ENCODE measurements around the gene ZNF680. TPM values are rescaled to one million over a fixed set of nuclear protein-coding genes. Genes with fewer than 3 reads are reported as not detected.

ZNF680 gene
- total RNA-seq, 4 donors from 2014 or later = 6.1 to 16.2 (median 10.1) TPM

DNA sequence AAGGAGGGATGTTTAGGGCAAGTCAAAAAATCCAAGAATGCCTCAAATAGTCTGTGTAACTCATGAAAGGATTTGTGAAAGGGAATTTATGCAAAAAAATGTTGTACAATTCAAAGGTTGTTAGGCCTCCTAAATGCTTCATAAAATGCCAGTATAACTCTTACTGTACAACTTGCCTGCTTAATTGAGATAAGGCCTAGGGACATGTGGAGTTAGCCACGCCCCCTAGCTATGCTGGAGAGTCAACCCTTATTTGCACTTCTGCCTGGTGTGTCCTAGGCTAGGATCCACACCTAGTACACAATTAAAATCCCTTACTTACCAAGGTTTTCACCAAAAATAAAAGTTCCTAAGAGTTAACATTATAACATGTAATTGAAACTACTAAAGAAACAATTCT, 77.2 kb downstream of the ZNF680 start:
- H3K36me3 ChIP-seq = peaks cover 0 to 3% (median 0%) of the 10 kb centered on the region in 4 donors
- H3K4me1 ChIP-seq = no peaks in the 10 kb centered on the region
- H3K27ac ChIP-seq (replicated peaks in 1 of 4) = no peak overlapping the region
- H3K9me3 ChIP-seq = no peaks in the 10 kb centered on the region
- no peak for DNase-seq (ENCODE audit: extremely low spot score)
- 83% methylated on average over 1 of the region's 1 CpG for WGBS
- H3K4me3 ChIP-seq = no peak overlapping the region
- no peaks in the 10 kb centered on the region for H3K27me3 ChIP-seq
- intact Hi-C loops (cut with DNase I) = no loop called here
- TF ChIP-seq, protein P1, sequence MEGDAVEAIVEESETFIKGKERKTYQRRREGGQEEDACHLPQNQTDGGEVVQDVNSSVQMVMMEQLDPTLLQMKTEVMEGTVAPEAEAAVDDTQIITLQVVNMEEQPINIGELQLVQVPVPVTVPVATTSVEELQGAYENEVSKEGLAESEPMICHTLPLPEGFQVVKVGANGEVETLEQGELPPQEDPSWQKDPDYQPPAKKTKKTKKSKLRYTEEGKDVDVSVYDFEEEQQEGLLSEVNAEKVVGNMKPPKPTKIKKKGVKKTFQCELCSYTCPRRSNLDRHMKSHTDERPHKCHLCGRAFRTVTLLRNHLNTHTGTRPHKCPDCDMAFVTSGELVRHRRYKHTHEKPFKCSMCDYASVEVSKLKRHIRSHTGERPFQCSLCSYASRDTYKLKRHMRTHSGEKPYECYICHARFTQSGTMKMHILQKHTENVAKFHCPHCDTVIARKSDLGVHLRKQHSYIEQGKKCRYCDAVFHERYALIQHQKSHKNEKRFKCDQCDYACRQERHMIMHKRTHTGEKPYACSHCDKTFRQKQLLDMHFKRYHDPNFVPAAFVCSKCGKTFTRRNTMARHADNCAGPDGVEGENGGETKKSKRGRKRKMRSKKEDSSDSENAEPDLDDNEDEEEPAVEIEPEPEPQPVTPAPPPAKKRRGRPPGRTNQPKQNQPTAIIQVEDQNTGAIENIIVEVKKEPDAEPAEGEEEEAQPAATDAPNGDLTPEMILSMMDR (IDR thresholded peaks at IDR 0.05) = no peak
- TF ChIP-seq POLR2A (IDR thresholded peaks at IDR 0.05; ENCODE audit: low read depth) (no peak), EP300 (IDR thresholded peaks at IDR 0.05) (no peak), POLR2AphosphoS5 (IDR thresholded peaks at IDR 0.05) (no peak)

Other genes with a start within 250 kb of the ZNF680 start
- 1 to 10 TPM; 4.1 to 10.0 (median 4.7) TPM for gene ZNF736, start 249.1 kb downstream of the ZNF680 start, total RNA-seq
- 1 to 10 TPM; 1.8 to 3.3 (median 2.4) TPM for gene ZNF107, start 103.1 kb upstream of the ZNF680 start, total RNA-seq
- 1 to 10 TPM; 3.5 to 10.0 (median 5.2) TPM for gene ZNF138, start 231.4 kb upstream of the ZNF680 start, total RNA-seq